ENCODE results near the gene DNMBP. TPM values are rescaled to one million over a fixed set of nuclear protein-coding genes. Genes with fewer than 3 reads are reported as not detected.

DNMBP gene
- total and polyA plus RNA-seq, 11 donors = 3.9 to 11.5 (median 6.6) TPM

- H3K4me3 ChIP-seq = no peak overlapping the region
Measured at GRCh38 chr10:99853655-99854054, 156.1 kb downstream of the DNMBP start.

GRCh38 chr10:99852481-99853213 is 157.1 kb downstream of the DNMBP start:
- DNase-seq (no peak), ATAC-seq (no peak)
- TF ChIP-seq CTCF (IDR thresholded peaks at IDR 0.05) = no peak
- TF ChIP-seq POLR2A (IDR thresholded peaks at IDR 0.05) = no peak
- intact Hi-C loops (cut with DNase I) = loop anchor here in 3 of 10 donors (10.0 kb wide), 2 partner anchors 52 to 162 kb away; no protein-coding TSS in a partner anchor
- H3K36me3 ChIP-seq = no peaks in the 10 kb centered on the region
- no peaks in the 10 kb centered on the region for H3K4me1 ChIP-seq
- H3K27ac ChIP-seq = no peak overlapping the region
- no peaks in the 10 kb centered on the region for H3K27me3 ChIP-seq
- peaks cover 0 to 3% (median 0%) of the 10 kb centered on the region in 12 donors for H3K9me3 ChIP-seq
- no peak overlapping the region for H3K4me3 ChIP-seq
- WGBS, 4 donors = 54 to 89% (median 75%) methylated on average over 3 of the region's 3 CpGs

More at GRCh38 chr10:99853655-99854054, 156.1 kb downstream of the DNMBP start:
- peaks cover 0 to 3% (median 0%) of the 10 kb centered on the region in 12 donors for H3K9me3 ChIP-seq
- TF ChIP-seq CTCF (IDR thresholded peaks at IDR 0.05) (no peak), POLR2A (IDR thresholded peaks at IDR 0.05) (no peak)
- 78 to 82% (median 80%) methylated on average over 3 of the region's 3 CpGs for WGBS, 4 donors
- ATAC-seq (no peak), DNase-seq (no peak)
- no peaks in the 10 kb centered on the region for H3K4me1 ChIP-seq
- H3K36me3 ChIP-seq = no peaks in the 10 kb centered on the region
- no peak overlapping the region for H3K27ac ChIP-seq
- no peaks in the 10 kb centered on the region for H3K27me3 ChIP-seq
- intact Hi-C loops (cut with DNase I) = loop anchor here in 4 of 10 donors (2.0 to 10.0 kb wide), 4 partner anchors 51 to 193 kb away; no protein-coding TSS in a partner anchor

GRCh38 chr10:99851825-99852224 is 157.9 kb downstream of the DNMBP start:
- DNase-seq (no peak), ATAC-seq (no peak)
- peaks cover 0 to 3% (median 0%) of the 10 kb centered on the region in 12 donors for H3K9me3 ChIP-seq
- no peaks in the 10 kb centered on the region for H3K4me1 ChIP-seq
- no peak overlapping the region for H3K27ac ChIP-seq
- TF ChIP-seq POLR2A (IDR thresholded peaks at IDR 0.05) (no peak), CTCF (IDR thresholded peaks at IDR 0.05) (no peak)
- H3K36me3 ChIP-seq = no peaks in the 10 kb centered on the region
- no peak overlapping the region for H3K4me3 ChIP-seq
- intact Hi-C loops (cut with DNase I) = loop anchor here in 3 of 10 donors (10.0 kb wide), 2 partner anchors 53 to 163 kb away; no protein-coding TSS in a partner anchor
- 92 to 97% (median 95%) methylated on average over 3 of the region's 3 CpGs for WGBS, 4 donors
- H3K27me3 ChIP-seq = no peaks in the 10 kb centered on the region

- no peak overlapping the region for H3K4me3 ChIP-seq
- H3K4me1 ChIP-seq = peaks cover 0 to 8% (median 0%) of the 10 kb centered on the region in 12 donors
- no peak for ATAC-seq
- peaks cover 0 to 3% (median 0%) of the 10 kb centered on the region in 12 donors for H3K9me3 ChIP-seq
- 79 to 82% (median 81%) methylated on average over 5 of the region's 5 CpGs for WGBS, 4 donors
- no peaks in the 10 kb centered on the region for H3K27me3 ChIP-seq
- no peaks in the 10 kb centered on the region for H3K36me3 ChIP-seq
- TF ChIP-seq CTCF (IDR thresholded peaks at IDR 0.05) = no peak
- no peak for TF ChIP-seq POLR2A (IDR thresholded peaks at IDR 0.05)
- no peak for DNase-seq
- no peak overlapping the region for H3K27ac ChIP-seq
- intact Hi-C loops (cut with DNase I) = loop anchor here in 3 of 10 donors (10.0 kb wide), 2 partner anchors 54 to 164 kb away; no protein-coding TSS in a partner anchor
Measured at GRCh38 chr10:99850767-99851340, 158.9 kb downstream of the DNMBP start.
